ENCODE data around the gene VILL. TPM values are rescaled to one million over a fixed set of nuclear protein-coding genes. Genes with fewer than 3 reads are reported as not detected.
A peak's percentile ranks its signal among the peaks of the same experiment; 100 is the strongest.

Gene VILL
- total RNA-seq, 1 donor from 2014 or later = 4.0 TPM

DNA sequence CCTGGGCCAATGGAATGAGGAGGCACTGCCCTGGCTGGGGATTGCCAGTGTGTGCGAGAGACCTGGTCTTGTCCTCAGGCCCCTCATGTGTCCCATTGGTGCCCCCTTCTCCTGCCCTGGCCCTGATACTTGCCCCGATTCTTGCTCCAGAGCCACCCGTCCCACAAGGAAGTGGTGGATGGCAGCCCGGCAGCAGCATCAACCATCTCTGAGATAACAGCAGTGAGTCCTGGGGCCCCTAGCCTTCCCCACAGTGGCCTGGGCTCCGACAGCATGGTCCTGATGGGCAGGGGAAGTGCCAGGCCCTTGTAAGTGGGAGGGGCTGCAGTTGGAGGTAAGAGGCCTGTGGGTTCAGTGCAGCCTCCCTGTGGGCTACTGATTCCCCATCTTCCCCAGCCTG, 15.4 kb downstream of the VILL start:
- no peak for DNase-seq
- intact Hi-C loops (cut with DNase I) = no loop called here
- ATAC-seq (ENCODE audit: poor library complexity) = no peak

DNA sequence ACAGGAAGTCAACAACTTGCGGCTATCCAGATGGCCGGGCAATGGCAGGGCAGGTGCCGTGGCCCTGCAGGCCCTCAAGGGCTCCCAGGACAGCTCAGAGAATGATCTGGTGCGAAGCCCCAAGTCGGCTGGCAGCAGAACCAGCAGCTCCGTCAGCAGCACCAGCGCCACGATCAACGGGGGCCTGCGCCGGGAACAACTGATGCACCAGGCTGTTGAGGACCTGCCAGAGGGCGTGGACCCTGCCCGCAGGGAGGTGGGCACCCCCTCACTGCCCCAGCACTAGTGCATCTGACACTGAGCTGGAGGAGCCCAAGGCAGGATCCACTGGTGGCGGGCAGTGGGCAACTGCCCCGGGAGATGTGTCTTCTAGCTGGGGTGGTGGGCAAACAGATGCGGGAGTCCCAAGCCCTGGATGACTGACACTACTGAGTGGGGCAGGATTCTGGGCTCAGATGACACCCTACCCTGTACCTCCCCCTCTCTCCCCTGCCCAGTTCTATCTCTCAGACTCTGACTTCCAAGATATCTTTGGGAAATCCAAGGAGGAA, 15.9 kb downstream of the VILL start:
- DNase-seq (peak; percentile 45), ATAC-seq (ENCODE audit: poor library complexity) (no peak)
- intact Hi-C loops (cut with DNase I) = no loop called here

DNA sequence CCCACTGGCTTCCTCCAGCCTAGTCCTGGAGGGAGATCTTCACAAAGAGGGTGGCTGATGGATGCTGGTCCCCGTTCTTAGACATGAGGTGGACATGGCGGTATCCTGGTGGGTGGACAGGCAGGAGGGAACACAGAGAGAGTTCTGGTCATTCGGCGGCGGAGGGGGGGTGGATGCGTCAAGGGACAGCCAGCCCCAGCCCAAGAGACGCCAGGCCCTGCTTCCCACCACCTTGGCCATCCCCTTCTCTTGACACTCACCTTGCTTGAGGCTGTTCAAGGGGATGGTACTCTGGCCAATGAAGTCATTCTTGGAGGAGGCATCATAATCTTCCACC, 17.1 kb downstream of the VILL start:
- ATAC-seq (ENCODE audit: poor library complexity) (no peak), DNase-seq (no peak)
- intact Hi-C loops (cut with DNase I) = no loop called here

GRCh38 chr3:38008191-38008701, 17.7 kb downstream of the VILL start:
- intact Hi-C loops (cut with DNase I) = no loop called here
- DNase-seq (no peak), ATAC-seq (ENCODE audit: poor library complexity) (no peak)

DNA sequence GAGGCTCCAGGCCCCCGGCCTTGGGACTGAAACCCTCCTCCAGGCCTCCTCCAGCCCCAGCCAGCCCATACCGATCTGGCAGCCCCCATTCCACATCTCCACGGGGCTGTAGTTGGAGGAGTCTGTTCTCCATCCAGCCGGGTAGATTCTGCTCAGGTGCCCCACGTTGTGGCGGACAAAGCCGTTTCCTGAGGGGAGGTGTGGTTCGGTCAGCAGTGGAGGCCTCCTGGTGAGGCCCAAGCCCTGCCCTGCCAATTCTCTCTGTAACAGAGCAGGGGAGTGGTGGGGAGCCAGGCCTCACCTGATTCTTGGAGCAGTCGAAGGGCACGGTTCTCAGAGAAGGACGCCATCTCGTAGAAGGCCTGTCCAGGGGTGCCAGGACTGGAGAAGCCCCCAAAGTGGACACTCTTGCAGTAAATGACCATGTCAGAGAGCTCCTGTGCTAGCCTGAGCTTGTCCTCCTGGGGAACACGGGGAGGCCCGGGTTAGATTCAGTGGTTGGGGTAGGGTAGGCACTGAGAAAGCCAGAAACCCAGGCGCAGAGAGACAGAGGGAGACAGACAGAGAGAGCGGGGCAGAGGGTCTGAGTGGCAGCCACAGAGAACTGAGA, 18.5 kb downstream of the VILL start:
- intact Hi-C loops (cut with DNase I) = no loop called here
- DNase-seq (no peak), ATAC-seq (ENCODE audit: poor library complexity) (no peak)

DNA sequence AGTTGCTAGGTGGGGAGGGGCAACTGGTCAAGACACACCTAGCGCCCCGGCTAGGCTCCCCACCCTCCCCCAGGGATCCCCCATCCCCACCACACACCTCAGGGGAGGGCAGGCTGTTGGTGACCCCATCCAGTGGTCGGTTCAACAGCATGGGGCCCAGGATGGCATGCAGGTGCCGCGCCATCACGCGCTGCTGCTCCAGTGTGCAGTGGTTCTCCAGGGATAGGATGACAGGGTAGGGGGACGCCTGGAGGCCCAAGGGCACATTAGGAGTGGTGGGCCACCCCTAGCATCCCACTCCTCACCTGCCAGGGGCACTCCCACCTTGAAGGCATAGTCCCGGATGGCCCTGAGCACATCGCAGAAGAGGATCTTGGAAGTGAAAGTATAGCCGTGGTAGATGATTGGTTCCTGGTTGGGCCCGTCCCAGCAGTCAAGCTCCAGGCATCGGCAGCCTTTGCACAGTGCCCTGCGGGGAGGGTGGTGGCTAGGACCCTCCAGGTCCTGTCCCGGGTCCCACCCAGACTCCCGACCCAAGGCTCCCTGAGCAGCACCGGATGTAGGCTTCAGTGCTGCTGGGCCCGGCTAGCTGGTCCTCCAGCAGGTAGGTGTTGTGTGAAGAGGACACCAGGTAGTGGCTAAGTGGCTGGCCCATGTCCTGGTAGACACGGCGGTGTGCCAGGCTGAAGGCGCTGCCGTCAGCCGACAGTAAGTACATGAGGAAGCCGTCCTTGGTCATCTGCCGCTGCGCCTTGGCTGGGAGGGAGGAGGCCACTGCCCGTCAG, 19.4 kb downstream of the VILL start:
- ATAC-seq (ENCODE audit: poor library complexity) (no peak), DNase-seq (no peak)
- intact Hi-C loops (cut with DNase I) = no loop called here

- DNase-seq (no peak), ATAC-seq (ENCODE audit: poor library complexity) (no peak)
- intact Hi-C loops (cut with DNase I) = no loop called here
Observed at GRCh38 chr3:38011111-38011510, 20.5 kb downstream of the VILL start.

DNA sequence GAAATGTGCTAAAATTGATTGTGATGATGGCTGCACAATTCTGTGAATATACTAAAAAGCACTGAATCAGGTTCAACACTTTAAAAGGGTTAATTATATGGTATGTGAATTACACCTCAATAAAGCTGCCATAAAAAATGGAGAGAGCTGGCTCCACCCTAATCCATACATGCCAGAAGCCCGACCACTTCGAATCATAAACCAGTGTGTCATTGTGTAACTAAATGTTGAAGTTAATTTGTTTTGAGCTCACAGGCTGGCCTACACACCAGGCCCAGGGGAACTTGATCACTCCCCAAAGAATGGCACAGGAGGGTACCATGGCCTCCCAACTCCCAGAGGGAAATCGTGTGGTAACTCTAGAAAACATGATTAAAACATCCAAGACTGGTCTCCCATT, 24.9 kb downstream of the VILL start:
- DNase-seq (no peak), ATAC-seq (ENCODE audit: poor library complexity) (no peak)
- intact Hi-C loops (cut with DNase I) = no loop called here

DNA sequence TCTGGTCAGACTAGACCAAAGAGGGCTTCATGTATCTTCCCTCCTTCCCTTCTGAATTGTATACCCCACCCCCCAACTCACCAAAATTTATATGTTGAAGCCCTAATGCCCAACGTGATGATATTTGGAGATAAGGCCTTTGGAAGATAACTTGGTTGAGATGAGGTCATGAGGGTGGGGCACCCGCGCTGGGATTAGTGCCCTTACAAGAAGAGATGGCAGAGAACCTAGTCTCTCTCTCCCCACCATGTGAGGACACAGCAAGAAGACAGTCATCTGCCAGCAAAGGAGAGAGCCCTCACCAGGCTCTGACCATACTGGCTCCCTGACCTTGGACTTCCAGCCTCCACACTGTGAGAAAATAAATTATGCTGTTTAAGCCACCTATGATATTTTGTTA, 25.4 kb downstream of the VILL start:
- intact Hi-C loops (cut with DNase I) = no loop called here
- no peak for ATAC-seq (ENCODE audit: poor library complexity)
- no peak for DNase-seq

DNA sequence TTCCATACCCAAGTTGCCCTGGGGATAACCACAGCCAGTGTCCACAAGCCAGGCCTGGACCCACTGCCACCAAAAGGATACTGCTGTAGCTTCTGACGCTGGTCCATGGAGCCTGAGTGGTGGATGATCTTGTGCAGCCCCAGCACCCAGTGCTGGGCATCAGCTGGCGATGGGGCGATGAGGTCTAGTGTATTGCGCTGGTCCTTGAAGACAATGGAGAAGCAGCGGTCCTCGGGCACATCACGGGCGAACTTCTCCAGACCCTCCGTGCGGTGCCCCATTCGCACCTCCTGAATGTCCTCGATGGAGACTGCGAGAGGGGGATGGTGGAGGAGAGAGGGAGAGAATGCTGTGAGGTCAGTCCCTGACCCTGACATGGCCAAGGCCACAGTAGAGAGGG, 25.8 kb downstream of the VILL start:
- intact Hi-C loops (cut with DNase I) = no loop called here
- ATAC-seq (ENCODE audit: poor library complexity) (no peak), DNase-seq (no peak)

- ATAC-seq (ENCODE audit: poor library complexity) = no peak
- intact Hi-C loops (cut with DNase I) = no loop called here
- no peak for DNase-seq
Observed at GRCh38 chr3:38016847-38017444, 26.4 kb downstream of the VILL start.

GRCh38 chr3:38017445-38018295, 27.1 kb downstream of the VILL start:
- DNase-seq (no peak), ATAC-seq (ENCODE audit: poor library complexity) (no peak)
- intact Hi-C loops (cut with DNase I) = no loop called here

DNA sequence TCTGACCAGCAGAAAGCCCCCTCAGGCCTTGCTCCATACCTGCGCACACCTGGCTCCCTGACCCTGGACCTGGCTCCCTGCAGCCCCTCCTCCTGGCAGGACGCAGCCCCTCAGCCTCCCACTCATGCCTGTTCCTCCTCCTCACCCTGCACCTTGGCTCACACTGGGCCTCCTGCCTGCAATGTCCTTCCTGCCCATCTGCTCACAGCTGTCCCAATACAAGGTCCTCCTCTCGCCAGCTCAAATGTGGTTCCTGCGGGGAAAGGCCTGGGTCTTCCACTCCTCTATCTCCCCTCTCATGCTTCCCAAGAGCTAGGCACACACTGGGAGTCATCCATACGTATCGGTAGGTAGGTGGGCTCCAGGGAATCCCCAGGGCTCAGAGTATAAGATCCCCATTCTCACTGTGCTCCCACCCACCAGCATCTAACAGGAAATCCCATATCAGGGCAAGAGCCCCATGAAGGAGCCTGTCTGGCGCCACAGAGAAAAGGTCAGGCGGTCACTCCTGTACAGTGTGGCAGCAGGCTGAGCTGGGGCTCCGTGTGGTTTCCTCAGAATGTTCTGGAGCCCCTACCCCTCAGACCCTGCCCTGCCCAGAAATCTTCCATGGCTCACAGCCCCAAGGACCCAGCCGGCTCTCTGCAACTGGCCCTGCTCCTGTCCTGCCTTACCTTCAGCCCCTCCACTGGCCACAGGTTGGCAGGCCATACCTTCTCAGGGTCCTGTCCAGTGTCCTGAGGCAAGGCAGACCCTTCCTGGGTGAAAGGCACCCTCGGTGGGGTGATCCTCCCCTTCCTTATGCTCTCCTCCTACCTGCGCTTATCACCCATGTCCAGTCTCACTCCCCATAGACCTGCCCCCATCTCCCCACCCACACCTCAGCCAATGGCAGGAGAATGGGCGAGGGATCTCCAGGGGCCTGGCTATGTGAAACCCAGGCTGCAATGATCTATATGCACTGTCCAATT, 28.0 kb downstream of the VILL start:
- ATAC-seq (ENCODE audit: poor library complexity) = no peak
- intact Hi-C loops (cut with DNase I) = no loop called here
- DNase-seq = no peak

GRCh38 chr3:38019658-38020341, 29.2 kb downstream of the VILL start:
- no peak for DNase-seq
- ATAC-seq (ENCODE audit: poor library complexity) = no peak
- intact Hi-C loops (cut with DNase I) = no loop called here

- DNase-seq (no peak), ATAC-seq (ENCODE audit: poor library complexity) (no peak)
- intact Hi-C loops (cut with DNase I) = no loop called here
Observed at GRCh38 chr3:38020342-38020726, 29.7 kb downstream of the VILL start.

DNA sequence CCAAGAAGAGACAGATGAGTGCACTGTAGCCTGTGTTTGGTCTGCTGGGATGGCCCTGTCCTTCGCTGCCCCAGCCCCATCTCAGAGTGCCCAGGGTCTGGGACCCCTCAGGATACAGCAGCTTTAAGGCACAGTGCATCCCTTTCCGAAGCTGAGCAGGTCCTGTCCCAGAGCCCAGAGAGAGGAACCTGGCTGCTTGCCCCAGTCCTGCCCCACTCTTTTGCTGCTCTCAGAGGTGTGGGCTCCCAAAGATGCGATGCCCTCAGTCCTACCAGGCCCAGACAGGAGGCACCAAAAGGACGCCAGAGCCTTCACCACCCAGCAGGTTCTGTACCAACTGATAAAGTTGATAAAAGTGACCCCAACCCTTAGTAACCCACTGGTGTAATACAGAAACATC, 30.6 kb downstream of the VILL start:
- DNase-seq = no peak
- no peak for ATAC-seq (ENCODE audit: poor library complexity)
- intact Hi-C loops (cut with DNase I) = no loop called here

GRCh38 chr3:38022301-38022700, 31.7 kb downstream of the VILL start:
- DNase-seq (no peak), ATAC-seq (ENCODE audit: poor library complexity) (no peak)
- intact Hi-C loops (cut with DNase I) = no loop called here

Data from Right ventricle myocardium superior (tissue), 1 donor.